ENCODE results near the gene BAG3.

DNA sequence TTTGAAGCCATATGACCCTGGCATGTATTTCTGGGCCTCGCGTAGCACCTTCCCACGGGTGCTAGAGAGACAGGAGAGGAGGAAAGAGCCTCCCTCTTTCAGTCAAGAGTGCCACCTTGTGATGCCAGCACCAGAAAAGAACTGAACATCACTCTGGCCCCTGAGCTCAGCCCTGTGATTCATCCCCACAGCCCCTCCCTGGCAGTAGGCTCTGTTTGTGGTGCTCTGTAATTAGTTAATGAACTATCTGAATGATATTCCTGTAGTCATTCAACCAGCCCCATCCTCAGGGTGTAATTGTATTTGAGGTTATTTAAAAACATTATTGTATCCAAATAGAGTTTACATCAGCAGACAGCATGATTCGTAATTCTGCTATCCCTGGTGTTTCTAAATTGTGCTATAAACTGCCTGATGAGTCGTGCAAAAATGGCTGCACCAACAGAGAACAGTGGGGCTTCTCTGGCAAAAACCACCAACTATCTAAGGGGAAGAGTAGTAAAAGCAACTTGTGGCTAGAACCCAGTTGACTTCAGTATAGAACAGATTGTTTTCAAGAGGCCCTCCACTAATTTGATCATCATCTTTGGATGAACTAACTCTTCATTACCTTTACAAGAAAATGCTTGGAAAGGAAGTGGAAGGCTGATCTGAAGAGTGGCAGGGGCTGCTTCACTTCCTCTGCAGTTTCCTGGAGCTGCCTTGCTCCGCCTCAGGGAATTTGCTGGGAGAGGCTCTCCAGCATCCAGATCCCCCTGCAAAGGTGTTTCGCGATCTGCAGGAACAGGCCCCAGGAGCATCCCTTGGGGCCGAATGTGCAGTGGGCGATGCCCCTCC, 30.7 kb upstream of the BAG3 start:
- TF ChIP-seq, protein P1, sequence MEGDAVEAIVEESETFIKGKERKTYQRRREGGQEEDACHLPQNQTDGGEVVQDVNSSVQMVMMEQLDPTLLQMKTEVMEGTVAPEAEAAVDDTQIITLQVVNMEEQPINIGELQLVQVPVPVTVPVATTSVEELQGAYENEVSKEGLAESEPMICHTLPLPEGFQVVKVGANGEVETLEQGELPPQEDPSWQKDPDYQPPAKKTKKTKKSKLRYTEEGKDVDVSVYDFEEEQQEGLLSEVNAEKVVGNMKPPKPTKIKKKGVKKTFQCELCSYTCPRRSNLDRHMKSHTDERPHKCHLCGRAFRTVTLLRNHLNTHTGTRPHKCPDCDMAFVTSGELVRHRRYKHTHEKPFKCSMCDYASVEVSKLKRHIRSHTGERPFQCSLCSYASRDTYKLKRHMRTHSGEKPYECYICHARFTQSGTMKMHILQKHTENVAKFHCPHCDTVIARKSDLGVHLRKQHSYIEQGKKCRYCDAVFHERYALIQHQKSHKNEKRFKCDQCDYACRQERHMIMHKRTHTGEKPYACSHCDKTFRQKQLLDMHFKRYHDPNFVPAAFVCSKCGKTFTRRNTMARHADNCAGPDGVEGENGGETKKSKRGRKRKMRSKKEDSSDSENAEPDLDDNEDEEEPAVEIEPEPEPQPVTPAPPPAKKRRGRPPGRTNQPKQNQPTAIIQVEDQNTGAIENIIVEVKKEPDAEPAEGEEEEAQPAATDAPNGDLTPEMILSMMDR (IDR thresholded peaks at IDR 0.05): no peak
- no peak for TF ChIP-seq POLR2A (IDR thresholded peaks at IDR 0.05)

Measured in right lobe of liver (tissue), 4 donors.